ENCODE data around the gene TALDO1. TPM values are rescaled to one million over a fixed set of nuclear protein-coding genes. Genes with fewer than 3 reads are reported as not detected.

Gene TALDO1
- total and polyA plus RNA-seq, 2 experiments from 2014 or later, result 353 to 402 TPM

GRCh38 chr11:776263-776560 is 28.9 kb downstream of the TALDO1 start:
- Mint-ChIP-seq H3K27me3 (ENCODE audit: insufficient read depth, low read depth, poor library complexity) (peaks cover 16% of the 10 kb centered on the region), H3K9me3 (no peaks in the 10 kb centered on the region), H3K4me1 (peaks cover 15% of the 10 kb centered on the region), H3K4me3 (peak overlapping the region; percentile 87), H3K36me3 (ENCODE audit: low read depth) (peaks cover 13% of the 10 kb centered on the region), H3K27ac (peak overlapping the region; percentile 82)
- no peak overlapping the region for H3K27ac ChIP-seq (ENCODE audit: low read depth)
- H3K27me3 ChIP-seq (ENCODE audit: insufficient read depth), result no peaks in the 10 kb centered on the region
- H3F3A ChIP-seq (replicated peaks; ENCODE audit: low read depth), result peaks cover 4% of the 10 kb centered on the region; the same call in 1 of the 2 replicates
- ATAC-seq, result peak; percentile 0; the same call in 1 of the 3 replicates
- no peak overlapping the region for H2AFZ ChIP-seq
- TF ChIP-seq STAT1 (IDR thresholded peaks at IDR 0.05; ENCODE audit: unreplicated experiment) (no peak), ZNF462 (CRISPR knock-in tag; IDR thresholded peaks at IDR 0.05) (no peak), ZNF331 (CRISPR knock-in tag; IDR thresholded peaks at IDR 0.05; ENCODE audit: low read depth) (no peak), REST (IDR thresholded peaks at IDR 0.05; ENCODE audit: unreplicated experiment) (no peak), ZNF114 (CRISPR knock-in tag; IDR thresholded peaks at IDR 0.05) (no peak)
- peaks cover 25% of the 10 kb centered on the region for H4K20me1 ChIP-seq (replicated peaks; ENCODE audit: insufficient read depth)
- H3K36me3 ChIP-seq (ENCODE audit: insufficient read depth), result no peaks in the 10 kb centered on the region; the same call in 1 of the 2 replicates
- DNase-seq (ENCODE audit: low spot score), result no peak
- H3K4me3 ChIP-seq, result peak overlapping the region; percentile 87
- H3K4me1 ChIP-seq (ENCODE audit: insufficient read depth), result peaks cover 11% of the 10 kb centered on the region; the same call in 1 of the 2 replicates
- peaks cover 43% of the 10 kb centered on the region for H3K79me2 ChIP-seq (replicated peaks; ENCODE audit: insufficient read depth)
- H3K4me2 ChIP-seq, result peak overlapping the region; percentile 90
- H3K9me2 ChIP-seq (ENCODE audit: insufficient read depth), result no peaks in the 10 kb centered on the region
